H1 (cell line): ENCODE data around the gene FUBP3. TPM values are rescaled to one million over a fixed set of nuclear protein-coding genes. Genes with fewer than 3 reads are reported as not detected.

ENCODE experiments used
- CTCF ChIA-PET: fragments of 300-600 bp; sonication (Branson Sonifier 250); formaldehyde crosslinking; loops from one replicate; lab custom pipeline; 2021; ENCODE audit not compliant: partially characterized antibody; lab: Charles Lee
- POLR2A ChIA-PET: fragments of 300-600 bp; sonication (Branson Sonifier 250); formaldehyde crosslinking; loops from one replicate; lab custom pipeline; 2021; ENCODE audit warnings: inconsistent platforms; ENCODE audit not compliant: partially characterized antibody; lab: Charles Lee
- DNase-seq, 2 experiments: peaks; one replicate each; pipeline versions ENCODE4 v3.0.0 to v3.0.0-alpha.2; 2010 to 2022; ENCODE audit warnings: low spot score in 2 of 2, low read depth in 1 of 2, mixed read lengths in 1 of 2
- FAIRE-seq: peaks from 2 replicates; lab custom pipeline; 2011; peaks lifted over from hg19 to GRCh38; lab: Jason Lieb, UNC
- H2AFZ ChIP-seq: 2 replicates; pipeline ENCODE4 v1.8.1; 2012; ENCODE audit warnings: low read length, inconsistent platforms
- H2AK5ac ChIP-seq: 2 replicates; pipeline ENCODE4 v1.6.1; 2013; ENCODE audit warnings: low read depth, low read length
- H2BK120ac ChIP-seq: replicated peaks from 2 replicates; pipeline ENCODE3; 2013; ENCODE audit warnings: low read depth, low read length, inconsistent platforms
- H2BK12ac ChIP-seq: 2 replicates; pipeline ENCODE4 v1.6.1; 2013; ENCODE audit warnings: low read depth, low read length
- H2BK15ac ChIP-seq: 2 replicates; pipeline ENCODE4 v1.6.1; 2013; ENCODE audit warnings: low read length
- H2BK20ac ChIP-seq: 2 replicates; pipeline ENCODE4 v1.6.1; 2013; ENCODE audit warnings: low read length
- H2BK5ac ChIP-seq: 2 replicates; pipeline ENCODE4 v1.6.1; 2013; ENCODE audit warnings: low read depth, low read length
- H3K14ac ChIP-seq: 2 replicates; pipeline ENCODE4 v1.6.1; 2013; ENCODE audit warnings: inconsistent platforms; ENCODE audit not compliant: insufficient read length
- H3K18ac ChIP-seq: 2 replicates; pipeline ENCODE4 v1.6.1; 2013; ENCODE audit warnings: low read length; ENCODE audit errors: extremely low read depth
- H3K23ac ChIP-seq: 2 replicates; pipeline ENCODE4 v1.6.1; 2013; ENCODE audit warnings: inconsistent platforms; ENCODE audit not compliant: insufficient read length
- H3K23me2 ChIP-seq: 2 replicates; pipeline ENCODE4 v1.6.1; 2013; ENCODE audit warnings: low read depth, low read length
- H3K27ac ChIP-seq: 2 replicates; pipeline ENCODE4 v1.6.1; 2011; ENCODE audit warnings: low read depth, low read length, inconsistent platforms
- H3K27me3 ChIP-seq, 4 experiments: replicated peaks in 1 of 4; 1 replicate in 1 of 4; 2 replicates in 3 of 4; pipeline versions ENCODE4 v1.6.1 to v1.8.1; 2011 to 2013; ENCODE audit warnings: low read length in 3 of 4, mild to moderate bottlenecking in 3 of 4, inconsistent platforms in 2 of 4, mixed read lengths in 2 of 4, moderate library complexity in 1 of 4; ENCODE audit not compliant: control insufficient read depth in 3 of 4, insufficient read depth in 3 of 4; ENCODE audit errors: extremely low read depth in 1 of 4
- H3K36me3 ChIP-seq, 4 experiments: 2 replicates each; pipeline versions ENCODE4 v1.6.1 to v1.8.1; 2011 to 2013; ENCODE audit warnings: mild to moderate bottlenecking in 4 of 4, low read length in 3 of 4, moderate library complexity in 2 of 4, control low read depth in 1 of 4, inconsistent platforms in 1 of 4; ENCODE audit not compliant: insufficient read depth in 4 of 4, control insufficient read depth in 2 of 4
- H3K4ac ChIP-seq: replicated peaks from 2 replicates; pipeline ENCODE3; 2013; ENCODE audit warnings: low read length, low read depth, mixed read lengths, inconsistent platforms; ENCODE audit not compliant: insufficient read length
- H3K4me1 ChIP-seq, 4 experiments: replicated peaks in 1 of 4; 1 replicate in 1 of 4; 2 replicates in 3 of 4; pipeline versions ENCODE4 v1.6.1 to v1.8.1; 2011 to 2013; ENCODE audit warnings: low read length in 3 of 4, inconsistent platforms in 2 of 4, mixed read lengths in 1 of 4; ENCODE audit not compliant: insufficient read depth in 4 of 4, control insufficient read depth in 3 of 4
- H3K4me2 ChIP-seq, 2 experiments: 2 replicates each; pipeline versions ENCODE4 v1.6.1 to v1.8.1; 2011 to 2013; ENCODE audit warnings: low read depth in 2 of 2, low read length in 2 of 2, control low read depth in 1 of 2, inconsistent platforms in 1 of 2, mild to moderate bottlenecking in 1 of 2; ENCODE audit not compliant: insufficient read depth in 1 of 2
- H3K4me3 ChIP-seq, 4 experiments: fragments of 200-600, 300-600 bp in 1 of 4; sonication (generic), shearing (Covaris generic), sonication (Bioruptor Twin) in 1 of 4; 2 replicates each; pipeline versions ENCODE4 v1.5.1 to v1.8.1; 2011 to 2016; ENCODE audit warnings: low read length in 4 of 4, low read depth in 3 of 4, control low read depth in 2 of 4, inconsistent platforms in 2 of 4, mild to moderate bottlenecking in 2 of 4, mixed read lengths in 1 of 4, moderate library complexity in 1 of 4; ENCODE audit not compliant: insufficient read depth in 2 of 4; ENCODE audit errors: extremely low read depth in 1 of 4
- H3K56ac ChIP-seq: replicated peaks from 2 replicates; pipeline ENCODE3; 2013; ENCODE audit warnings: low read depth, mild to moderate bottlenecking, mixed read lengths, low read length, inconsistent platforms; ENCODE audit not compliant: insufficient read length
- H3K79me1 ChIP-seq: 2 replicates; pipeline ENCODE4 v1.6.1; 2013; ENCODE audit warnings: low read depth, low read length, control low read depth
- H3K79me2 ChIP-seq, 2 experiments: 2 replicates each; pipeline versions ENCODE4 v1.6.1 to v1.8.1; 2012 to 2013; ENCODE audit warnings: low read length in 2 of 2, mild to moderate bottlenecking in 2 of 2, inconsistent platforms in 1 of 2; ENCODE audit not compliant: insufficient read depth in 2 of 2, control insufficient read depth in 1 of 2
- H3K9ac ChIP-seq, 4 experiments: replicated peaks in 1 of 4; 1 replicate in 1 of 4; 2 replicates in 3 of 4; pipeline versions ENCODE4 v1.6.1 to v1.8.1; 2011 to 2013; ENCODE audit warnings: low read depth in 3 of 4, low read length in 3 of 4, control low read depth in 2 of 4, mild to moderate bottlenecking in 2 of 4, moderate library complexity in 2 of 4, inconsistent platforms in 1 of 4; ENCODE audit errors: extremely low read depth in 1 of 4
- H3K9me3 ChIP-seq, 2 experiments: 2 replicates each; pipeline versions ENCODE4 v1.6.1 to v1.8.1; 2012 to 2013; ENCODE audit warnings: mild to moderate bottlenecking in 2 of 2, moderate library complexity in 2 of 2, control low read depth in 1 of 2, inconsistent platforms in 1 of 2, low read depth in 1 of 2, low read length in 1 of 2, mixed read lengths in 1 of 2; ENCODE audit not compliant: insufficient read depth in 2 of 2
- H4K20me1 ChIP-seq, 2 experiments: replicated peaks in 1 of 2; 2 replicates each; pipeline versions ENCODE3 to v1.8.1; 2011 to 2013; ENCODE audit warnings: inconsistent platforms in 2 of 2, low read length in 2 of 2, mild to moderate bottlenecking in 1 of 2; ENCODE audit not compliant: insufficient read depth in 2 of 2, control insufficient read depth in 1 of 2
- H4K5ac ChIP-seq: 2 replicates; pipeline ENCODE4 v1.6.1; 2013; ENCODE audit warnings: low read length, low read depth, mixed read lengths, inconsistent platforms; ENCODE audit not compliant: insufficient read length
- H4K8ac ChIP-seq: 2 replicates; pipeline ENCODE4 v1.8.0; 2013; ENCODE audit warnings: mild to moderate bottlenecking, moderate library complexity, low read length, inconsistent platforms; ENCODE audit not compliant: insufficient read depth; ENCODE audit errors: extremely low read depth
- H4K91ac ChIP-seq: replicated peaks from 2 replicates; pipeline ENCODE3; 2013; ENCODE audit warnings: low read length, mixed read lengths, inconsistent platforms; ENCODE audit not compliant: insufficient read length
- BRCA1 ChIP-seq: IDR thresholded peaks from 2 replicates; pipeline ENCODE4 v1.6.1; 2012; ENCODE audit warnings: low read depth, low read length, improper control_type of control experiment
- GABPA ChIP-seq: IDR thresholded peaks from 2 replicates; pipeline ENCODE4 v1.6.1; 2011; ENCODE audit warnings: mild to moderate bottlenecking, low read length, moderate library complexity, borderline replicate concordance; ENCODE audit not compliant: insufficient read depth
- JUN ChIP-seq: IDR thresholded peaks from 2 replicates; pipeline ENCODE4 v1.6.1; 2011; ENCODE audit warnings: low read depth, mild to moderate bottlenecking, improper control_type of control experiment, low read length
- SP4 ChIP-seq: IDR thresholded peaks from 2 replicates; pipeline ENCODE4 v1.6.1; 2012; ENCODE audit warnings: low read length, inconsistent platforms
- TAF1 ChIP-seq: IDR thresholded peaks from 2 replicates; pipeline ENCODE4 v1.6.1; 2011; ENCODE audit warnings: mild to moderate bottlenecking, low read depth, low read length
- WGBS, 2 experiments: shearing (Covaris generic) in 1 of 2; methylation state at CpG; one replicate each; pipeline versions ENCODE4 v1.1.6 to v1.1.7; 2013 to 2015; ENCODE audit warnings: low lambda C conversion rate in 2 of 2, mixed read lengths in 2 of 2, inconsistent platforms in 1 of 2, low coverage in 1 of 2, missing lambda C conversion rate in 1 of 2; ENCODE audit not compliant: insufficient replicate concordance in 2 of 2, insufficient coverage in 1 of 2, insufficient read length in 1 of 2; ENCODE audit errors: extremely low coverage in 1 of 2, missing lambda C conversion rate in 1 of 2; 5-methylcytosine and 5-hydroxymethylcytosine counted together
- polyA plus RNA-seq, 7 experiments: library from polyadenylated mRNA; depleted of rRNA in 3 of 7; stranded (reverse) in 5 of 7; unstranded in 2 of 7; fragments of >200 nt in 5 of 7; fragments of 200-250 nt in 2 of 7; gene quantifications; 1 replicate in 5 of 7; 2 replicates in 1 of 7; 4 replicates in 1 of 7; pipeline versions ENCODE4 v1.2.1 to v1.2.3, GENCODE V29; 2011 to 2013; ENCODE audit warnings: missing spikeins in 2 of 7, mixed read lengths in 2 of 7
- total RNA-seq: library from RNA; stranded (reverse); fragmentation: NEBNext Ultra II Directional; extraction: Animal tissue kit (Norgen Biotek cat#: 25700); gene quantifications from 2 replicates; pipeline ENCODE4 v1.2.1, GENCODE V29; 2021
- TF ChIP-seq, protein P1 (sequence below): IDR thresholded peaks from 2 replicates; pipeline ENCODE4 v1.6.1; 2012; ENCODE audit warnings: inconsistent platforms
- TF ChIP-seq, protein P2 (sequence below): IDR thresholded peaks from 2 replicates; pipeline ENCODE4 v1.6.1; 2012; ENCODE audit warnings: inconsistent platforms

FUBP3 gene
- total and polyA plus RNA-seq, 2 of the 8 experiments (the other 6 are each of a cell fraction or from before 2014, with no cell fraction given): 23.7 to 76.4 TPM

DNA sequence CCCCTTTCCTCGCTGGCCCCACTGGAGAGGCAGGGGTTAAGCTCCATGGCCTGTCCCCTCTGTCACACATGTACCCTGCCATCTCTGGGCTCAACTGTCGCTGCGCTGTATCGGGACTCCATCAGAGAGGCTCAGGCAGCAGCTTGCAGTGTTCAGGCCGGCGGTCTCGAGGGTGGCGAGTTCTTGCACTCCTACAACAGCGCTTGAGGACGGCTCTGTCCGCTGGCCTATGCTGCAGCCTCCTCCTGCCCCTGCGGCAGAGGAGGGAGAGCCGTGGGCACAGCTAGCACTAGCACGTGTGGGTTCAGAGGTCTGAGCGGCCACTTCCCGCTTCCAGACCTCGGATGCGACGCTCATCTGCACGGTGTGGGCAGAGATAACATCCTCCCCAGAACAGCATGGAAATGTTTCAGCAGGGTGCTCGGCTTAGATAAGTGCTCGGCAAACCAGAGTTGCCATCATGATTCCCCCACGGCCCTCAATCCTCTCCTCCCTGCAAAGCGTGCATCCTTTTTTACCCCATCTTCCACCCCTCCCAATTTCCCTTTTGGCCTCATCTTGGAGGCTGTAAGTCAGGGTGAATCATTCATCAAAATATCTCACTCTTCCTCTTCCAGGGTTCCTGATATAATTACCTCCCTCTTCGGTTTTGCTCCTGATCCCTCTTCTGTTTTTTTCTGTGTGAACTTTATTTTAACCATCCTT, 41.9 kb upstream of the FUBP3 start:
- Histone ChIP-seq H3K14ac (no peak overlapping the region), H3K27ac (no peak overlapping the region), H3K4me3 (no peak overlapping the region), H3K18ac (peak overlapping the region; percentile 38; the same call in 1 of the 2 replicates), H3K56ac (no peak overlapping the region), H4K5ac (no peak overlapping the region), H3K23me2 (0 out of 2 replicates have a peak, but pooled peaks cover 3% of the 10 kb centered on the region), H3K4me2 (no peak overlapping the region), H2BK120ac (no peak overlapping the region), H2BK15ac (peak overlapping the region; percentile 48; the same call in 1 of the 2 replicates), H2AFZ (peak overlapping the region; percentile 36), H2BK5ac (peak overlapping the region; percentile 49; the same call in 1 of the 2 replicates), H3K79me2 (no peaks in the 10 kb centered on the region), H3K9ac (no peak overlapping the region), H4K91ac (no peak overlapping the region), H3K27me3 (peaks cover 0 to 22% (median 13%) of the 10 kb centered on the region in 4 experiments; a peak in 4 of 7 replicates), H3K4ac (no peak overlapping the region), H2BK12ac (peak overlapping the region; percentile 90; the same call in 1 of the 2 replicates), H4K8ac (peak overlapping the region; percentile 22; the same call in 1 of the 2 replicates), H4K20me1 (no peaks in the 10 kb centered on the region), H3K4me1 (peaks cover 0 to 27% (median 11%) of the 10 kb centered on the region in 4 experiments; a peak in 6 of 7 replicates), H3K79me1 (no peaks in the 10 kb centered on the region; the same call in 1 of the 2 replicates), H2AK5ac (no peak overlapping the region), H3K9me3 (no peaks in the 10 kb centered on the region), H2BK20ac (no peak overlapping the region), H3K23ac (no peak overlapping the region), H3K36me3 (no peaks in the 10 kb centered on the region; a peak in 1 of 8 replicates)
- FAIRE-seq (no peak), DNase-seq (no peak)
- TF ChIP-seq, protein P1, sequence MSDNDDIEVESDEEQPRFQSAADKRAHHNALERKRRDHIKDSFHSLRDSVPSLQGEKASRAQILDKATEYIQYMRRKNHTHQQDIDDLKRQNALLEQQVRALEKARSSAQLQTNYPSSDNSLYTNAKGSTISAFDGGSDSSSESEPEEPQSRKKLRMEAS: peak; percentile 44; the same call in 1 of the 2 replicates
- TF ChIP-seq GABPA: no peak
- TF ChIP-seq, protein P2, sequence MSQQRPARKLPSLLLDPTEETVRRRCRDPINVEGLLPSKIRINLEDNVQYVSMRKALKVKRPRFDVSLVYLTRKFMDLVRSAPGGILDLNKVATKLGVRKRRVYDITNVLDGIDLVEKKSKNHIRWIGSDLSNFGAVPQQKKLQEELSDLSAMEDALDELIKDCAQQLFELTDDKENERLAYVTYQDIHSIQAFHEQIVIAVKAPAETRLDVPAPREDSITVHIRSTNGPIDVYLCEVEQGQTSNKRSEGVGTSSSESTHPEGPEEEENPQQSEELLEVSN: peak; percentile 86
- no peak for TF ChIP-seq TAF1
- no peak for TF ChIP-seq JUN
- TF ChIP-seq BRCA1: no peak
- TF ChIP-seq SP4: no peak
- 68% methylated on average over 25 of the region's 25 CpGs; no CpG with 5 or more reads in 1 of the 2 experiments for WGBS, 2 experiments
- POLR2A ChIA-PET: interaction anchor here (0.9 to 1.6 kb wide), 6 partner anchors 15 to 93 kb away, joined by 3 to 5 read pairs (median 4); no protein-coding TSS in a partner anchor
- CTCF ChIA-PET: interaction anchor here (0.6 to 2.6 kb wide), 10 partner anchors 11 to 147 kb away, joined by 3 to 8 read pairs (median 4); no protein-coding TSS in a partner anchor
